HepG2 (cell line): Measurements from ENCODE around the gene MLLT10. TPM values are rescaled to one million over a fixed set of nuclear protein-coding genes. Genes with fewer than 3 reads are reported as not detected.

ENCODE experiments used
- ARID2 ChIP-seq: sonication (generic); formaldehyde crosslinking; IDR thresholded peaks from 2 replicates; pipeline ENCODE4 v1.8.1; 2022; ENCODE audit warnings: mild to moderate bottlenecking, missing genetic modification reagents, borderline replicate concordance
- ATF1 ChIP-seq: IDR thresholded peaks from 2 replicates; pipeline ENCODE4 v1.6.1; 2016; ENCODE audit warnings: mild to moderate bottlenecking, control low read depth
- CEBPB ChIP-seq: IDR thresholded peaks from 2 replicates; pipeline ENCODE4 v1.6.1; 2011; ENCODE audit warnings: low read depth, low read length, improper control_type of control experiment, borderline replicate concordance
- GFI1 ChIP-seq: sonication (generic); formaldehyde crosslinking; IDR thresholded peaks from 2 replicates; pipeline ENCODE4 v1.5.0; 2020; ENCODE audit warnings: missing genetic modification reagents, mild to moderate bottlenecking, borderline replicate concordance
- KLF13 ChIP-seq: sonication (generic); formaldehyde crosslinking; IDR thresholded peaks from 2 replicates; pipeline ENCODE4 v1.4.0; 2020; ENCODE audit warnings: mild to moderate bottlenecking, missing genetic modification reagents
- SMC3 ChIP-seq: IDR thresholded peaks from 2 replicates; pipeline ENCODE4 v1.6.1; 2011; ENCODE audit warnings: low read length, improper control_type of control experiment
- YY1 ChIP-seq: IDR thresholded peaks from 2 replicates; pipeline ENCODE4 v1.6.1; 2011; ENCODE audit warnings: low read length, low read depth, moderate library complexity, mild to moderate bottlenecking; ENCODE audit not compliant: insufficient read depth, insufficient replicate concordance
- ZC3H4 ChIP-seq: sonication (generic); formaldehyde crosslinking; IDR thresholded peaks from 2 replicates; pipeline ENCODE4 v1.4.0; 2020; ENCODE audit warnings: missing genetic modification reagents, borderline replicate concordance
- polyA plus RNA-seq, 8 experiments: library from polyadenylated mRNA; depleted of rRNA in 3 of 8; stranded (reverse) in 7 of 8; unstranded in 1 of 8; fragments of >200 nt; fragmentation: Illumina TruSeq in 4 of 8; extraction: Trizol in 4 of 8; gene quantifications; 2 replicates each; pipeline versions ENCODE4 v1.2.1 to v1.2.3, GENCODE V29; 2011 to 2016; ENCODE audit warnings: low read depth in 4 of 8, missing spikeins in 1 of 8, mixed read lengths in 1 of 8; ENCODE audit not compliant: insufficient read depth in 1 of 8
- total RNA-seq, 5 experiments: library from RNA; depleted of rRNA; stranded (reverse); fragments of >200 nt; fragmentation: Illumina TruSeq; extraction: Trizol; gene quantifications; 2 replicates each; pipeline ENCODE4 v1.2.3, GENCODE V29; 2016; ENCODE audit warnings: low read depth in 1 of 5
- TF ChIP-seq, protein P1 (sequence below): sonication (generic); formaldehyde crosslinking; IDR thresholded peaks from 2 replicates; pipeline ENCODE4 v1.4.0; 2020; ENCODE audit warnings: missing genetic modification reagents
- TF ChIP-seq, protein P2 (sequence below): sonication (generic); formaldehyde crosslinking; IDR thresholded peaks from 2 replicates; pipeline ENCODE4 v1.4.0; 2020; ENCODE audit warnings: mild to moderate bottlenecking, missing genetic modification reagents
- TF ChIP-seq, protein P3 (sequence below): sonication (generic); formaldehyde crosslinking; IDR thresholded peaks from 2 replicates; pipeline ENCODE4 v1.5.1; 2020; ENCODE audit warnings: mild to moderate bottlenecking, missing genetic modification reagents, borderline replicate concordance

MLLT10 gene
- total and polyA plus RNA-seq, 2 of the 13 experiments (the other 11 are each of a cell fraction or from before 2014, with no cell fraction given), result 51.3 to 84.1 TPM

DNA sequence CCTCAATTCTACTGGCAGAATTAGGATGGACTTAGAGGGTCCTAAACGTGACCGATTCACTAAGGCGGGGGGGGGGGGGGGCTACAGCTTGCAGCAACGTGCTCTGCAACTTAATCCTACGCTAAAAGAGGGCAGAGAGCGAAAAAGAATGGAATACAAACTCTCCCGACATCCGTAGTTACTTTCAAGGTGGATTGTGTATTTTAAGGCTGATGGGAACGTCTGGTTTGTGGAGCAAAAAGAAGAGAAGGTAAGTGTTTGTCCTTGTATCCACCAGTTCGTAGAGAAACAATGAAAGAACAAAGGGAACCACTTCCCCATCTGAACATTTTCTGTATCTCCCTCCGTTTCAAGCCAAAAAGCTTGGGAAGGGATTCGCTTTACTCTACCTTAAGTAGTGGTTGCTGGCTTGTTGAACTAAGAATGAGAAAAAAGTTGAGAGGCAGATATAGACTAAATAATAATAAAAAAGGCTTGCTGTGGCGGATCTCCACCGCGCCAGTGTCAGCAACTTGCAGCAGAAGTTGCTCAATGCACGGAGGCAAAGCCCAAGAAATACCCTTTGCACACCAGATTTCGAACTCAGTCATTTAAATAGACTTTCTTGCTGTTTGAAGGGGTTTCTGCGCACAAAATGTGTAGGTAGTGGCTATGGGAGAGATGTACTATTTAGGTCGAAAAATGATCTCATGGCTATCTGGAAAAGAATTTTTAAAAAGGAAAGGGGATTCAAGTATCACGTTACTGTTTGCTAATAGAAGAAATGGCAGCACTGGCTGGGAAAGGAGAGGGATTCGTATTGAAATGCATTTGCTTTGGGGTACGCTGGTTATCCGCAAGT lies 9.3 kb upstream of the MLLT10 start (continued):
- TF ChIP-seq YY1 (peak; percentile 30), ATF1 (CRISPR knock-in tag) (0 out of 2 replicates have a peak, but pooled peaks have one; percentile 13), ZC3H4 (CRISPR knock-in tag) (0 out of 2 replicates have a peak, but pooled peaks have one; percentile 54), ARID2 (CRISPR knock-in tag) (no peak), CEBPB (peak; percentile 96), SMC3 (peak; percentile 16; the same call in 1 of the 2 replicates), GFI1 (CRISPR knock-in tag) (peak; percentile 46; the same call in 1 of the 2 replicates), KLF13 (CRISPR knock-in tag) (no peak)
- TF ChIP-seq, protein P1, sequence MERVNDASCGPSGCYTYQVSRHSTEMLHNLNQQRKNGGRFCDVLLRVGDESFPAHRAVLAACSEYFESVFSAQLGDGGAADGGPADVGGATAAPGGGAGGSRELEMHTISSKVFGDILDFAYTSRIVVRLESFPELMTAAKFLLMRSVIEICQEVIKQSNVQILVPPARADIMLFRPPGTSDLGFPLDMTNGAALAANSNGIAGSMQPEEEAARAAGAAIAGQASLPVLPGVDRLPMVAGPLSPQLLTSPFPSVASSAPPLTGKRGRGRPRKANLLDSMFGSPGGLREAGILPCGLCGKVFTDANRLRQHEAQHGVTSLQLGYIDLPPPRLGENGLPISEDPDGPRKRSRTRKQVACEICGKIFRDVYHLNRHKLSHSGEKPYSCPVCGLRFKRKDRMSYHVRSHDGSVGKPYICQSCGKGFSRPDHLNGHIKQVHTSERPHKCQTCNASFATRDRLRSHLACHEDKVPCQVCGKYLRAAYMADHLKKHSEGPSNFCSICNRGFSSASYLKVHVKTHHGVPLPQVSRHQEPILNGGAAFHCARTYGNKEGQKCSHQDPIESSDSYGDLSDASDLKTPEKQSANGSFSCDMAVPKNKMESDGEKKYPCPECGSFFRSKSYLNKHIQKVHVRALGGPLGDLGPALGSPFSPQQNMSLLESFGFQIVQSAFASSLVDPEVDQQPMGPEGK (CRISPR knock-in tag), result peak; percentile 40; the same call in 1 of the 2 replicates
- TF ChIP-seq, protein P2, sequence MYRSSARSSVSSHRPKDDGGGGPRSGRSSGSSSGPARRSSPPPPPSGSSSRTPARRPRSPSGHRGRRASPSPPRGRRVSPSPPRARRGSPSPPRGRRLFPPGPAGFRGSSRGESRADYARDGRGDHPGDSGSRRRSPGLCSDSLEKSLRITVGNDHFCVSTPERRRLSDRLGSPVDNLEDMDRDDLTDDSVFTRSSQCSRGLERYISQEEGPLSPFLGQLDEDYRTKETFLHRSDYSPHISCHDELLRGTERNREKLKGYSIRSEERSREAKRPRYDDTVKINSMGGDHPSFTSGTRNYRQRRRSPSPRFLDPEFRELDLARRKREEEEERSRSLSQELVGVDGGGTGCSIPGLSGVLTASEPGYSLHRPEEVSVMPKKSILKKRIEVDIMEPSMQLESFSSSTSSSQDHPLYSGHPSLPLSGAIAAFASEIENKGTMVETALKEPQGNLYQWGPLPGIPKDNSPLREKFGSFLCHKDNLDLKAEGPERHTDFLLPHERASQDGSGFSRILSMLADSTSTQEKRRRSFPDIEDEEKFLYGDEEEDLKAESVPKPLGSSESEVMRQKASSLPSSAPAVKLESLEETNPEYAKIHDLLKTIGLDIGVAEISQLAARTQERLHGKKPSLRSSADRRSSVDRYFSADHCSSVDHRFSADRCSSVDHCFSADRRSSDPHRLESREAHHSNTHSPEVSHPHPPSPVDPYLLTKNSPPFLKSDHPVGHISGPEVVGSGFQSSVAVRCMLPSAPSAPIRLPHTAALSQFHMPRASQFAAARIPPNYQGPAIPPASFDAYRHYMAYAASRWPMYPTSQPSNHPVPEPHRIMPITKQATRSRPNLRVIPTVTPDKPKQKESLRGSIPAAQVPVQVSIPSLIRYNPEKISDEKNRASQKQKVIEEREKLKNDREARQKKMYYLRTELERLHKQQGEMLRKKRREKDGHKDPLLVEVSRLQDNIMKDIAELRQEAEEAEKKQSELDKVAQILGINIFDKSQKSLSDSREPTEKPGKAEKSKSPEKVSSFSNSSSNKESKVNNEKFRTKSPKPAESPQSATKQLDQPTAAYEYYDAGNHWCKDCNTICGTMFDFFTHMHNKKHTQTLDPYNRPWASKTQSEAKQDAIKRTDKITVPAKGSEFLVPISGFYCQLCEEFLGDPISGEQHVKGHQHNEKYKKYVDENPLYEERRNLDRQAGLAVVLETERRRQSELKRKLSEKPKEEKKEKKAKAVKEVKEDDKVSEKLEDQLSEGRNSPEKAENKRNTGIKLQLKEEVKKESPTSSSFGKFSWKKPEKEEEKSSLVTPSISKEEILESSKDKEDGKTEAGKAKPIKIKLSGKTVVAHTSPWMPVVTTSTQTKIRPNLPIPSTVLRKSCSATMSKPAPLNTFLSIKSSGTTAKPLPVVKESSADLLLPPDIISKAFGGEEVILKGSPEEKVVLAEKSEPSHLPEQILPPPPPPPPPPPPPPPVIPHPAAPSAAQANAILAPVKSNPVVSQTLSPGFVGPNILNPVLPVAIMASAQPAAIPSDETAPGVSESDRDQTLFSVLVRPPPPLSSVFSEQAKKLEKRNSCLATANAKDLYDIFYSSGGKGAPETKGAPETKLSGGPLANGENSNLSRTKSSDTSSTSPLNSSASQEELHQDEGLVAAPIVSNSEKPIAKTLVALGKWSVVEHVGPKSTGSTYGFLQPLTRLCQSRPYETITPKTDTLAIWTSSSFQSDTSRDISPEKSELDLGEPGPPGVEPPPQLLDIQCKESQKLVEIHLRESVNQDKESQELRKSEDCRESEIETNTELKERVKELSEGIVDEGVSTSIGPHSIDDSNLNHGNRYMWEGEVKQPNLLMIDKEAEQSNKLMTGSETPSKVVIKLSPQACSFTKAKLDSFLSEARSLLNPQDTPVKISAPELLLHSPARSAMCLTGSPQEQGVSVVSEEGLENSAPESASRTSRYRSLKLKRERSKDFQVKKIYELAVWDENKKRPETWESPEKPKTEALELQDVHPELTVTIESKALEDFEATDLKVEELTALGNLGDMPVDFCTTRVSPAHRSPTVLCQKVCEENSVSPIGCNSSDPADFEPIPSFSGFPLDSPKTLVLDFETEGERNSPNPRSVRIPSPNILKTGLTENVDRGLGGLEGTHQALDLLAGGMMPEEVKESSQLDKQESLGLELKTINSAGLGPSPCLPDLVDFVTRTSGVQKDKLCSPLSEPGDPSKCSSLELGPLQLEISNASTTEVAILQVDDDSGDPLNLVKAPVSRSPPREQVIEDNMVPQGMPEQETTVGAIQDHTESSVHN, result 0 out of 2 replicates have a peak, but pooled peaks have one; percentile 15
- TF ChIP-seq, protein P3, sequence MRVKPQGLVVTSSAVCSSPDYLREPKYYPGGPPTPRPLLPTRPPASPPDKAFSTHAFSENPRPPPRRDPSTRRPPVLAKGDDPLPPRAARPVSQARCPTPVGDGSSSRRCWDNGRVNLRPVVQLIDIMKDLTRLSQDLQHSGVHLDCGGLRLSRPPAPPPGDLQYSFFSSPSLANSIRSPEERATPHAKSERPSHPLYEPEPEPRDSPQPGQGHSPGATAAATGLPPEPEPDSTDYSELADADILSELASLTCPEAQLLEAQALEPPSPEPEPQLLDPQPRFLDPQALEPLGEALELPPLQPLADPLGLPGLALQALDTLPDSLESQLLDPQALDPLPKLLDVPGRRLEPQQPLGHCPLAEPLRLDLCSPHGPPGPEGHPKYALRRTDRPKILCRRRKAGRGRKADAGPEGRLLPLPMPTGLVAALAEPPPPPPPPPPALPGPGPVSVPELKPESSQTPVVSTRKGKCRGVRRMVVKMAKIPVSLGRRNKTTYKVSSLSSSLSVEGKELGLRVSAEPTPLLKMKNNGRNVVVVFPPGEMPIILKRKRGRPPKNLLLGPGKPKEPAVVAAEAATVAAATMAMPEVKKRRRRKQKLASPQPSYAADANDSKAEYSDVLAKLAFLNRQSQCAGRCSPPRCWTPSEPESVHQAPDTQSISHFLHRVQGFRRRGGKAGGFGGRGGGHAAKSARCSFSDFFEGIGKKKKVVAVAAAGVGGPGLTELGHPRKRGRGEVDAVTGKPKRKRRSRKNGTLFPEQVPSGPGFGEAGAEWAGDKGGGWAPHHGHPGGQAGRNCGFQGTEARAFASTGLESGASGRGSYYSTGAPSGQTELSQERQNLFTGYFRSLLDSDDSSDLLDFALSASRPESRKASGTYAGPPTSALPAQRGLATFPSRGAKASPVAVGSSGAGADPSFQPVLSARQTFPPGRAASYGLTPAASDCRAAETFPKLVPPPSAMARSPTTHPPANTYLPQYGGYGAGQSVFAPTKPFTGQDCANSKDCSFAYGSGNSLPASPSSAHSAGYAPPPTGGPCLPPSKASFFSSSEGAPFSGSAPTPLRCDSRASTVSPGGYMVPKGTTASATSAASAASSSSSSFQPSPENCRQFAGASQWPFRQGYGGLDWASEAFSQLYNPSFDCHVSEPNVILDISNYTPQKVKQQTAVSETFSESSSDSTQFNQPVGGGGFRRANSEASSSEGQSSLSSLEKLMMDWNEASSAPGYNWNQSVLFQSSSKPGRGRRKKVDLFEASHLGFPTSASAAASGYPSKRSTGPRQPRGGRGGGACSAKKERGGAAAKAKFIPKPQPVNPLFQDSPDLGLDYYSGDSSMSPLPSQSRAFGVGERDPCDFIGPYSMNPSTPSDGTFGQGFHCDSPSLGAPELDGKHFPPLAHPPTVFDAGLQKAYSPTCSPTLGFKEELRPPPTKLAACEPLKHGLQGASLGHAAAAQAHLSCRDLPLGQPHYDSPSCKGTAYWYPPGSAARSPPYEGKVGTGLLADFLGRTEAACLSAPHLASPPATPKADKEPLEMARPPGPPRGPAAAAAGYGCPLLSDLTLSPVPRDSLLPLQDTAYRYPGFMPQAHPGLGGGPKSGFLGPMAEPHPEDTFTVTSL (CRISPR knock-in tag), result 0 out of 2 replicates have a peak, but pooled peaks have one; percentile 16
